Measurements from ENCODE around the gene CITED4. TPM values are rescaled to one million over a fixed set of nuclear protein-coding genes. Genes with fewer than 3 reads are reported as not detected.

The CITED4 gene
- total RNA-seq, 1 experiment from 2014 or later = 7.8 TPM

DNA sequence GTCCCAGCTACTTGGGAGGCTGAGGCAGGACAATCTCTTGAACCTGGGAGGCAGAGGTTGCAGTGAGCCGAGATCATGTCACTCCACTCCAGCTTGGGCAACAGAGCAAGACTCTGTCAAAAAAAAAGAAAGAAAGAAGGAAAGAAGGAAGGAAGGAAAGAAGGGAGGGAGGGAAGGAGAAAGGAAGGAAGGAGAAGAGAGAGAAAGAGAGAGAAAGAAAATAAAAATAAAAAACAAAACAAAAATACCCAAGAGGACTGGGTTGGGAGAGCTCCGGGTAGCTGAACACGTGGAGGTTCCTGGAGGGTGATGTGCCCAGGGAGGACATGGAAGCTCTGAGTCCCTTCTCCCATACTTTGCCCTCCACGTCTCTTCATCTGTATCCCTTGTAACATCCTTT is 45.7 kb upstream of the CITED4 start (continued):
- TF ChIP-seq REST (IDR thresholded peaks at IDR 0.05; ENCODE audit: low read depth) (no peak), ZFX (IDR thresholded peaks at IDR 0.05) (no peak), YY1 (IDR thresholded peaks at IDR 0.05; ENCODE audit: extremely low read depth, insufficient replicate concordance, low read depth, low read length) (no peak), EZH2 (IDR thresholded peaks at IDR 0.05) (no peak), EZH2phosphoT487 (IDR thresholded peaks at IDR 0.05; ENCODE audit: borderline replicate concordance) (no peak), CBX3 (IDR thresholded peaks at IDR 0.05; ENCODE audit: low read depth) (no peak)
- TF ChIP-seq, protein P1, sequence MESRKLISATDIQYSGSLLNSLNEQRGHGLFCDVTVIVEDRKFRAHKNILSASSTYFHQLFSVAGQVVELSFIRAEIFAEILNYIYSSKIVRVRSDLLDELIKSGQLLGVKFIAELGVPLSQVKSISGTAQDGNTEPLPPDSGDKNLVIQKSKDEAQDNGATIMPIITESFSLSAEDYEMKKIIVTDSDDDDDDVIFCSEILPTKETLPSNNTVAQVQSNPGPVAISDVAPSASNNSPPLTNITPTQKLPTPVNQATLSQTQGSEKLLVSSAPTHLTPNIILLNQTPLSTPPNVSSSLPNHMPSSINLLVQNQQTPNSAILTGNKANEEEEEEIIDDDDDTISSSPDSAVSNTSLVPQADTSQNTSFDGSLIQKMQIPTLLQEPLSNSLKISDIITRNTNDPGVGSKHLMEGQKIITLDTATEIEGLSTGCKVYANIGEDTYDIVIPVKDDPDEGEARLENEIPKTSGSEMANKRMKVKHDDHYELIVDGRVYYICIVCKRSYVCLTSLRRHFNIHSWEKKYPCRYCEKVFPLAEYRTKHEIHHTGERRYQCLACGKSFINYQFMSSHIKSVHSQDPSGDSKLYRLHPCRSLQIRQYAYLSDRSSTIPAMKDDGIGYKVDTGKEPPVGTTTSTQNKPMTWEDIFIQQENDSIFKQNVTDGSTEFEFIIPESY (IDR thresholded peaks at IDR 0.05; ENCODE audit: extremely low read depth, insufficient replicate concordance, low read length) = no peak
- TF ChIP-seq, protein P2, sequence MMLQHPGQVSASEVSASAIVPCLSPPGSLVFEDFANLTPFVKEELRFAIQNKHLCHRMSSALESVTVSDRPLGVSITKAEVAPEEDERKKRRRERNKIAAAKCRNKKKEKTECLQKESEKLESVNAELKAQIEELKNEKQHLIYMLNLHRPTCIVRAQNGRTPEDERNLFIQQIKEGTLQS (IDR thresholded peaks at IDR 0.05) = no peak

Measured in HCT116 (cell line).